Measurements from ENCODE around the gene RPL23. TPM values are rescaled to one million over a fixed set of nuclear protein-coding genes. Genes with fewer than 3 reads are reported as not detected.

RPL23 gene
- total RNA-seq, 4 donors from 2014 or later: 998 to 2,109 (median 1,205) TPM

DNA sequence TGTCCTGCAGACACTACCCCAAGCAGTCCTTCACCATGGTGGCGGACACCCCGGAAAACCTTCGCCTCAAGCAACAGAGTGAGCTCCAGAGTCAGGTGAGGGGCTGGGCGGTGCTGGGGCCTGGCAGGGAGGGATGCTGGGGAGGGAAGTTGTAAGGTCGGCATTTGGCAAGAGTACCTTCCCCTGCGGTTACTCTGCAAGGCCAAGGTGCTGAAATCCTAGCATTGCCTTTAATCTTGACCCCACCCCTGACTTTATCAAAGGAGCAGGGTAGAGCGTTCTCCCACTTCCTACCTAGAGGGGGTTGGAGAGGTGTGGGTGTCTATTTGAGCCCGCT, 36.9 kb upstream of the RPL23 start:
- WGBS, 2 donors: 70 to 82% methylated on average over 5 to 6 of the region's 8 CpGs
- peak overlapping the region in 1 of 4 donors; percentile 2 for H3K27ac ChIP-seq
- TF ChIP-seq POLR2A (IDR thresholded peaks at IDR 0.05) (no peak), CTCF (IDR thresholded peaks at IDR 0.05) (no peak)
- no peak overlapping the region for H3K4me3 ChIP-seq
- H3K4me1 ChIP-seq: peaks cover 28 to 77% (median 33%) of the 10 kb centered on the region in 3 donors
- H3K9me3 ChIP-seq: no peaks in the 10 kb centered on the region
- intact Hi-C loops (cut with DNase I): no loop called here
- peaks cover 5 to 99% (median 19%) of the 10 kb centered on the region in 3 donors for H3K36me3 ChIP-seq
- DNase-seq: no peak
- H3K27me3 ChIP-seq: no peaks in the 10 kb centered on the region

- WGBS, 2 donors: 57 to 70% methylated on average over 3 to 5 of the region's 12 CpGs
- intact Hi-C loops (cut with DNase I): no loop called here
Observed at GRCh38 chr17:38889745-38890409, 36.4 kb upstream of the RPL23 start.

GRCh38 chr17:38888842-38889241, 35.3 kb upstream of the RPL23 start:
- H3K36me3 ChIP-seq: peaks cover 5 to 97% (median 19%) of the 10 kb centered on the region in 3 donors
- TF ChIP-seq POLR2A (IDR thresholded peaks at IDR 0.05): no peak
- no peak for TF ChIP-seq CTCF (IDR thresholded peaks at IDR 0.05)
- no peaks in the 10 kb centered on the region for H3K9me3 ChIP-seq
- peaks cover 35 to 80% (median 43%) of the 10 kb centered on the region in 3 donors for H3K4me1 ChIP-seq
- H3K4me3 ChIP-seq: no peak overlapping the region
- intact Hi-C loops (cut with DNase I): no loop called here
- H3K27me3 ChIP-seq: no peaks in the 10 kb centered on the region
- WGBS, 2 donors: 87 to 90% methylated on average over 7 to 9 of the region's 9 CpGs
- no peak overlapping the region for H3K27ac ChIP-seq
- DNase-seq: no peak

More at GRCh38 chr17:38889745-38890409, 36.4 kb upstream of the RPL23 start:
- H3K27me3 ChIP-seq: no peaks in the 10 kb centered on the region
- H3K36me3 ChIP-seq: peaks cover 5 to 99% (median 19%) of the 10 kb centered on the region in 3 donors
- H3K27ac ChIP-seq: no peak overlapping the region
- no peak overlapping the region for H3K4me3 ChIP-seq
- H3K4me1 ChIP-seq: peaks cover 33 to 80% (median 38%) of the 10 kb centered on the region in 3 donors
- no peak for DNase-seq
- TF ChIP-seq POLR2A (IDR thresholded peaks at IDR 0.05): no peak
- TF ChIP-seq CTCF (IDR thresholded peaks at IDR 0.05): no peak
- H3K9me3 ChIP-seq: no peaks in the 10 kb centered on the region

DNA sequence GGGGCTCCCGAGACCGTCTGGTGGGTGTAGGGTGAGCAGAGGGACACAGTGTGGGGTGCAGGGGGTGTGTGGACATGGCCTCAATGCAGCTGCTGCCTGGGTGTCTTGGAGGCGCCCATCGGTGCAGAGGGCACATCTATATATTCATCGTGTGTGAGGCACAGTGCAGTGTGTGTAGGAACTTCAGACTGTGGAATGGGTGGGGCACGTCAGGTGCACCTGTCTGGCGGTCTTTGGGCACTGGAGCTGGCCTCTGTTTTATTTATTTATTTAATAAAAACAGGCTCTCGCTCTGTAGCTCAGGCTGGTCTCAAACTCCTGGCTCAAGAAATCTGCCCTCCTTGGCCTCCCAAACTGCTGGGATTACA, 33.1 kb upstream of the RPL23 start:
- no peak for TF ChIP-seq CTCF (IDR thresholded peaks at IDR 0.05)
- TF ChIP-seq POLR2A (IDR thresholded peaks at IDR 0.05): no peak
- H3K27ac ChIP-seq: no peak overlapping the region
- peaks cover 5 to 97% (median 9%) of the 10 kb centered on the region in 3 donors for H3K36me3 ChIP-seq
- no peaks in the 10 kb centered on the region for H3K27me3 ChIP-seq
- no peak overlapping the region for H3K4me3 ChIP-seq
- no peaks in the 10 kb centered on the region for H3K9me3 ChIP-seq
- WGBS, 2 donors: 55 to 86% methylated on average over 7 of the region's 8 CpGs
- intact Hi-C loops (cut with DNase I): no loop called here
- peaks cover 42 to 81% (median 45%) of the 10 kb centered on the region in 3 donors for H3K4me1 ChIP-seq
- no peak for DNase-seq

GRCh38 chr17:38885728-38886642, 32.5 kb upstream of the RPL23 start:
- Histone ChIP-seq H3K27ac (peak overlapping the region in 2 of 4 donors; percentile 13 to 30), H3K36me3 (peaks cover 1 to 97% (median 7%) of the 10 kb centered on the region in 3 donors), H3K9me3 (no peaks in the 10 kb centered on the region), H3K4me3 (no peak overlapping the region), H3K27me3 (no peaks in the 10 kb centered on the region), H3K4me1 (peaks cover 45 to 84% (median 51%) of the 10 kb centered on the region in 3 donors)
- TF ChIP-seq POLR2A (IDR thresholded peaks at IDR 0.05) (no peak), CTCF (IDR thresholded peaks at IDR 0.05) (no peak)
- WGBS, 2 donors: 64 to 70% methylated on average over 6 to 7 of the region's 11 CpGs
- intact Hi-C loops (cut with DNase I): no loop called here
- DNase-seq: no peak

Measured in esophagus squamous epithelium (tissue), 5 donors.